GM21576 (cell line): ENCODE results near the gene FER.
"Not testable (repeated sequence)": the region's sequence is repeated elsewhere in the genome, so short reads cannot be mapped to it uniquely, and the experiment has no call there.

Source experiments
- ATAC-seq: cut with Tn5 transposase; IDR thresholded peaks from one replicate; pipeline ENCODE4 v1.9.1; 2021; ENCODE audit warnings: mild to moderate bottlenecking, moderate library complexity; ENCODE audit not compliant: unreplicated experiment

Gene FER

DNA sequence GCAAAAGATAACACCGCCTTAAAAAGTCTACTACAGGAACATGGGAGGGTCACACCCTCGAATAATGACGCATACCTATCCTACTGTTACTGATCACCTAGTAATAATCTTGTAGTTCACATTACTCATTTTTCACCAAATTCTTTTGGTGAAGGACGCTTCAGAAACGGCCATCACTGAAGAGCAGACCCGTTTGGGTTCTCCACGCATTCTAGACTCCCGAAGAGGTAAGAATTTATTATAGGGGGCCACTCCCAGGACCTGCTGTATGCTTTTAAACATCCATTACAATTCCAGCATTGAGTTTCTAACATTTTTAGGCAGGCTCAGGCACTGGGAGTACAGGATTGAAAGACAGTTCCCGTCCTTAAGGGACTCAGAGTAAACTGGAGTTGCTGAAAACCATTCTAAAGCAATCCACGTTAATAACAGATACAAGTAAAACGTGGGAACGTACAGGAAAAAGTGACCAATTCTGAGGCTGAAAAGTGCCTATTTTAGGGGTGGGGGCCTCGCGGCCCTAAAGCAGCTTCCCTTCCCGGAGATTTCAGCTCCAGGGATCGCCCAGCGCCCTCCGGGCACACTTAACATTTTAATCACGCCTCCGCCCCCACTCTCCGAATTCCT lies at the start of gene FER:
Gene FER, plus strand, starts transcription at position 124 of the 627 bp plus-strand sequence. CDS start 50,286 bp downstream, outside the sequence.
- peak; percentile 30 for ATAC-seq

DNA sequence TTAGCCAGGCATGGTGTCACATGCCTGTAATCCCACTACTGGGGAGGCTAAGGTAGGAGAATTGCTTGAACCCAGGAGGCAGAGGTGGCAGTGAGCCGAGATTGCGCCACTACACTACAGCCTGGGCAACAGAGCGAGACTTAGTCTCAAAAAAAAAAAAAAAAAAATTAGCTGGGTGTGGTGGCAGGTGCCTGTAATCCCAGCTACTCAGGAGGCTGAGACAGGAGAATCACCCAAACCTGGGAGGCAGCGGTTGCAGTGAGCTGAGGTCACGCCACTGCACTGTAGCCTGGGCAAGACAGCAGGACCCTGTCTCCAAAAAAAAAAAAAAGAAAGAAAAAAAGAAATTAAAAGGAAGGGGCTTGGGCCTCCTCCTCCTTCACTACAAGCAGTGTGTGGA lies 47.3 kb upstream of the FER start:
- not testable (repeated sequence) for ATAC-seq

DNA sequence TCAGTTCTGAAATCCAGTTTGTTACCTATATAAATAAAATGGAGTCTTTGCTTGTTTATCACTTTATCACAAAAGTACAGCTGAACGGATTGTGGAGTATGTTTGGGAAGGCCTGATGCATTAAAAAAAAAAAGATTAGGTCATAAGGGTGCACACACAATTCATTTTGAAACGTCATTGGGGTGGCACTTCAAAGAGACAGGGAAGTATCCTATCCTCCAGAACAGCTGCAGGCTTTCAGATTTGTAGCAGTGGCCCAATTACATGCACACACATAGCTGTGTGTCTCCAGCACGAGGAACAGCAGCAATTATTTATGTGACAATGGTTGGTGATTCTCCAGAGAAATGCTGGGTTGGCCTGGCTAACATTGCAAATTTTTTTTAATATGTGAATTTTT lies 46.8 kb upstream of the FER start:
- ATAC-seq = no peak

DNA sequence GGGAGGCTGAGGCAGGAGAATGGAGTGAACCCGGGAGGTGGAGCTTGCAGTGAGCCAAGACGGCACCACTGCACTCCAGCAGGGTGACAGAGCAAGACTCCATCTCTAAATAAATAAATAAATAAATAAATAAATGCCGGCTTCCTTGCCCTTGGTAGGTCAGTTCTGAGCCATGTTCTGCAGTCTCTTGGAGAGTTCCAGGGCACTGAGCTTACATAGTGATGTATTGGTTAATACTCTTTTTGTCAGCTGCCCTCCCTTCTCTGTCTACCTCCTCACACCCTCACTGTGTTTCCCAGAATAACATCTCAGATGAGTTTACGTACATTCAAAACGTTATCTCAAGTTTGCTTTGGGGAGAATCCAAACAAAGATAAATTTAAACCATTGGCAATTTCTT lies 45.2 kb upstream of the FER start:
- ATAC-seq = no peak

DNA sequence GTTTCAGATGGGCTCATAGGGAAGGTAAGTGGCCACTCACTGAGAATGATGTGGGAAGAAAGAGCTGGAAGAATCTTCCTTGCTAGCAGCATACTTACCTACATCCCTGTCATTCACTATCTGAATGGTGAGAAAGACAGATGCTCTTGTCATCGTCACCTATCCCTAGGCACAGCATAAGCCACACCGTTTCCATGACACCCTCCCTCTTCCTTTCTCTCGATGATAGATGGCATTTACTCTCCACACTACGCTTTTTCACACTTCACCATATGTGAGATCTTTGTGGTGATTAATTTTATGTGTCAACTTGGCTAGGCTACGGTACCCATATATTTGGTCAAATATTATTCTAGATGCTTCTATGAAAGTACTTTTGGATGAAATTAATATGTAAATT lies 44.4 kb upstream of the FER start:
- ATAC-seq = no peak

DNA sequence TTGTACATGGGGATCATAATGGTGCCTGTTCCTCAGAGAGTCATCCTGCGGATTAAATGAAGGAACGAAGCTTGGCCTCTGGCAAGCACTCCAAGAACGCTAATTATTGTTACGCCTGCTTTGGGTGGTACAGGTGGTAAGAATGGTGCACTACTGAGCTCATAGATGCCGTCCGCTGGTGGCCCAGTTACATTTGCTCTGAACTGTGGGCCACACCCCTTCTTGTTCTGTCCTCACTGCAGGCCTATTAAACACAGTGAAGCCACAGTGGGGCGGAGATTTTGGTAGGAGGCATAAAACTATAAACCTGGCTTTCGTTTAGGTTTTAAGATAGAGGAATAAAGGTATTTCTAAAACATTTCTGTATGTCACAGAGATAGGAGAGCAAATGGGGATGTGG lies 40.6 kb upstream of the FER start:
- ATAC-seq = no peak

DNA sequence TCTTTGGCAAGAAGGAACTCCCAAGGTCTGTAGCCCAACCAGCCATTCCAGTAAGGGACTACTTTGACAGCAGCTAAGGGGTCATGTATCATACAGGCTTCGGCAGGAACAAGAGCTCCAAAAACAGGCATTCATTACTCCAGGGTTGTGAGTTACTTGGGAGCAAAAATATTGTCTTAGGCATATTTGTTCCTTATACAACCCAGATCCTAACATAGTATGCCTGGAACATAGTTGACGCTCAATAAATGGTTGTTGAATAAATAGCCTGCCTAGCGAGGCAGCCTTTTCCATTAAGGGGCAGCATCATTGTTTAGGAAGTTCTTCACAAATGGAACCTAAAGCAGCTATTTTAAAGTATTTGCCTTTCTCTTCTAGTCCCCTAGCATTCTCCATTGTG lies 35.8 kb upstream of the FER start:
- ATAC-seq = no peak

DNA sequence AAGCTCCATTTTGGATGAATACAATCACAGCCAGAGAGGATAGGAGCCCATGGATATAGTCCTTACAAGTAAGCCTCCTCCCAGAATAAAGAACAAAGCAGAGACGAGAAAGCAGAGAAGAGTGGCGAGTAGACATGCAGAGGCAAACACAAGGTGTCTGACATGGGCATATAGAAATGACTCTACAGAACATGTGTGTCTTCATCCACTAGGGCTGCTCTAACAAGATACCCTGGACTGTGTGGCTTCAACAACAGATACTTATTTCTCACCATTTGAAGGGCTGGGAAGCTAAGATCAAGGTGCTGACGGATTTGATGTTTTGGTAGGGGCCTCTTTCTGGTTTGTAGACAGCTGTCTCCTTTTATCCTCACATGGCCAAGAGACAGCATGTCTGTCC lies 32.3 kb upstream of the FER start:
- no peak for ATAC-seq

DNA sequence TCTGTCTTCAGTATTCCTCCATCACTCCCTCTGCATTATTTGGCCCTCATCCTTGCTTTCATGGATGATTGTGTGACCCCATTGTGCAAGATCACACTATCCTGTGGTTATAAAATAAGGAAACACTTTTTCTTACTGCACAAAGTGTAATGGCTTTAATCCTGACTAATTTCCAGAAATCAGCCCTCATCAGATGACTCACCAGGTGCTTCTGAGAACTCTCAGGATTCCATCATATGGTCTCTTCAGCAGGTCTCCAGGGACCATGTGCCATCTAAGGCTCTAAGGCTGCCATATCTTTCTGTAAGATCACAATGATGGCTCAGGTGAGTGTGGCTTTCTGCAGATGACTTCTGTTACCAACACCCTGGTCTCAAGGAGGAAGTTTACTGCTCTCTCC lies 27.3 kb upstream of the FER start:
- peak; percentile 92 for ATAC-seq

DNA sequence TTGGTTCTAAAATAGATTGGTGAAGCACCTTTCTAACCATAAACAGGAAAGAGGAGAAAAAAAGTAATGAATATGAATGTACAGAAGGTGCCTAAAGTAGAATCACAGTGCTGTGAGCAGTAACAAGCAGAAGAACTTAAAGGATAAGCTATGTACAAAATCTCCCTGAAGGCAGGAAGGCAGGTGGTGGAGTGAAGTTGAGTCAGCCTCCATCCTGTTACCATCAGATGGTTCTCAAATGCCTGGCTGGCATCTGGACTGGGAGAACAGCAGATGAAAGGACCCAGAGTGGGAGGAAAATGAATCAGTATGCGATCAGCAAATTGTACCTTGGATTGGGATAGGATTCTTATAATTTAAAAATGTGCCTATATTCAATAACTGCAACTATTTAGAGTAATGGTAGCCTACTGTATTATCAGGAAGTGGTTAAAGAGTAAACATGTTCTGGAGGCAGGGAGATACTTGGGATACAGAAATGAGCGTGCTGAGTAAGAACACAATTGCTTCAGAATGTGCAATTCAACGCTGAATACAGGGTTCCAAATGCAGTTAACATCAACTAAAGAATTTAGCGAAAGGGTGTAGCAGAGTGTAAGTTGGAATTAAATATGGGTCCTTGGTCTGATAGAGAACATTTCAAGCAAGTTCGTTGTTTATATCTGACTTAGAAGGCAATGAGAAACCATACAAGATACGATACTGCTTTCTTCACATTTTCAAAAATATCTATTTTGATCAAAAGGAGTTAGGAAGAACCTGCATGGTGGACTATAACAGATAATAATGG lies 21.1 kb upstream of the FER start:
- ATAC-seq = no peak

DNA sequence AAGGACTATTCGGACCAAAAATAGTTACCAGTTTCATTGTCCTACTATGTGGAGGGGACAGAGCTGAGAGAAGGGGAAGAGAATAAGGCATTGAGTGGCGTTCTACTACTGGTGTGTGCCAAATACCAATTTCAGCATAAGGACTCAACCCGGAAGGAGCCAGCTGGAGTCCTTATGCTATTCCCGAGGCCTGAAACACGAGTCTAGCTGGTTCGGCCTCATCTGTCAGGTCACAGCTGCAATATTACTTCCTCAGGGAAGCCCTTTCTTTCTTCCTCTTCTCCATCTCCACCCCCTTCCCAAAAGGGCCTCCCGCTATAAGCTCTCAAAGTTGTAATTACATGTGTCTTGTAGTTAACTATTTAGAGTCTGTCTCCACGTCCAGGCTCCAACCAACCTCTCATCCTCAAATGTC lies 20.5 kb upstream of the FER start:
- no peak for ATAC-seq

DNA sequence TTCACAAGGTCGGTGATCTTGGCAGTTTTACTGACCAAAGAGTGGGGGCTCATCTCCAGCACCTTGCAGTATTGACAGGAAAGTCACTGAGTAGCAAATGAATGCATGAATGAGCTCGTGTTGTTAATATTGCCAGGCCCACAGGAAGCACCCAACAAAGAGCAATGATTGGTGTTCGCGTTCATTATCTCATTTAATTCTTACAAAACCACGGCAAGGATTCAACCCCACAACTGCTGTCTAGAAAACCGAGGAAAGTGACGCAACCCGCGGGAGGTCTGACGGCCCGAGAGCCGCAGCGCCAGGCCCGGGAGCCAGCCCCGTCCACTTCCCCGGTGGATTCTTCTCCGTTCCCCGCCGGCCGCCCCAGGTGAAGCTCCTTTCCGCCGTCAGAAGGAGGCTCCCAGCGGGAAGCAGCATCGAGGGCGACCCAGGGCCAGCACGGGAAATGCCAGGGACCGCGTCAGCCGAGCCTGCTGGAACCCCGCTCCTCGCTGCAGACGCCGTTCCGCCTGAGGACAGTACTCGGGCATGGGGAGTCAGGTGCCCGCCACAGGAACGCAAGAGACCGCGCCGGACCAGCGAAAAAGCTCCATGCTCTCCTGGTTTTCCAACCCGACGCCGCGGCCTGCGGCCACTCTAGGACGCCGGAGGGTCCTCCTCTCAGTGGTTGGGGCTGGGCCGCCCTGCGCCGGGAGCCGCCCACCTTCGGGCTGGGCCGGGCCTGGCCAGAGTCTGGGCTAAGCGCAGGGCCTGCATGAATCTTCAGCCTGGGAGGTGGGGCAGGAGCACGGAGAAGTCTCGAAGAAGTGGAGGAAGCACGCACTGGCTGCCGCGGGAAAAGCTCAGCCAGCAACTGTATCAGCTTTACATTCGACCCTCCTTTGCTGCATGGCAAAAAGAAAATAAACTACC lies 19.8 kb upstream of the FER start:
- peak; percentile 71 for ATAC-seq

DNA sequence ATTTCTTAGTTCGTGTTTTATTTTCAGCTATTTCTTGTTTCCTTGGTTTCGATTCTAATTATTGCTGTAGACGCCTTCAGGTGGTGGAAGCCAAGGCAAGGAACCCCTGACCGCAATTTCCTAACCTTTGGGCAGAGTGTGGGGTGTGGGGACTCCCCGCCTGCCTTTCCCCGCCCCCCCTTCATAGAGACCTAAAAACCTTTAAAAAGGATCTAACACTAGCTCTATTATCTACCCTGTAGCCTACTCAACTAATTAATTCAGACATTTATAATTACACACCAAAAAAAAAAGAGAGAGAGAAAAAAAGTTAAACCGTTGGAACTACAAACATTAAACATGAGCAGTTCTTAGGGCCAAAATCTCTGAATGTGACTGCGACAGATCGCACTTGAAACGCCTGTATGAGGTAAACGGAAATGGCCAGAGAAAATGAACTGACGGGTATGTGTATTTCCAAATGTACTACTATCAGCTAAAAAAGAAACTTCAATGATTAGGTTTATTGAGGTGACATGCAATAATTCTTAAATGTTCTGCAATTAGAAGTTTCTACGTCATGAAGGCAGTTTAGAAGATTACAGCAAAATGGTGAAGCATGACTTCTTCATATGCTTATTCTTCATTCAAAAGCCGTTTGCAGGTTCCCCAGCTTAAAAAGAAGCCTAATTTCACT lies 19.0 kb upstream of the FER start:
- ATAC-seq = peak; percentile 36

DNA sequence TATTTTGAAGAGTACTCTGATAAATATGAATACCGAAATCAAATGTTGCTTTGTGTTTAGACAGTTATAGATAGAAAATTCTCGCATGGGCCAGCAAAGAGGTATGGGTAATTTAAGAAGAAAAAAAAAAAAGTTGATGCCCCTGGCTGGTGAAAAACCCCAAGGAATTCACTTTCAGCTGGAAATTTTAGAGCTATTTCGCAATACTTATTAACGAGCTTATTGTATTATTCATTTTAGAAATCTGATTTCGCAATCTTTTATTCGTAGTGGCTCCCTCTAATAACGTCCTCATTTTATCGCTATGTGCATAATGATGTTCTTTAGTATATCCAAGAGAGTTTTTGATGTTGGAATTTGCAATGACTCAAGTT lies 18.5 kb upstream of the FER start:
- ATAC-seq = no peak

DNA sequence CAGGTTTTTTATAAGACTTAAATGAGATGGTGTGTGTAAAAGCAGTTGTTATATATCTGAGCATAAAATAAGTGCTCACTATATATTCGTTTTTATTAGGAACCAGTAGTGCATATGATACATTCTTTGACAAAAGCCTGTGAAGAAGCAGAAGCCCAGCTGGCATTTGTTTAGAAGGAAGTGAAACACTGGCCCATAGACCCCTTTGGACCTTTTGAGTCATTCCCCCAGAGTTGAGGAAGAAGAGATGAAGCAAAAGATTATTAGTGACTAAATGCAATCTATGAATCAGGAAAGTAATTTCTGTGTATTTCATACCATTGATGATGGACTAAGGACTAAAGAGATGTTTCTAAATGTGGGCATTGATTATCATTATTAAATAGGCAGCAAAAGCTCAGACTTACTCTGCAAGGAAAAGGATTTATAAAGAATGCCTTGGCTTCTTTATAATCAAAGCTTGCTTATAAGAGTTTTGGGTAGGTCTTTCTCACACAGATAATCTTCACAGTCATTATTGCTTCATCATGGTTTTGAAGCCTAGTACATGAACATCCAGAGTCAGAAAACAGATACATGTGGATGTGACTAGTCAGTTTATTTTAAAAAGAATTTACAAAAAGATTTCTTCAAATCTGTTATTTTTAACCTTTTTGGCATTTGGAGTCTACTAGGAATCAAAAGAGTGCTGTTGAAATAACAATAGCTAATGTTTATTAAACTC lies 16.9 kb upstream of the FER start:
- ATAC-seq = peak; percentile 45

DNA sequence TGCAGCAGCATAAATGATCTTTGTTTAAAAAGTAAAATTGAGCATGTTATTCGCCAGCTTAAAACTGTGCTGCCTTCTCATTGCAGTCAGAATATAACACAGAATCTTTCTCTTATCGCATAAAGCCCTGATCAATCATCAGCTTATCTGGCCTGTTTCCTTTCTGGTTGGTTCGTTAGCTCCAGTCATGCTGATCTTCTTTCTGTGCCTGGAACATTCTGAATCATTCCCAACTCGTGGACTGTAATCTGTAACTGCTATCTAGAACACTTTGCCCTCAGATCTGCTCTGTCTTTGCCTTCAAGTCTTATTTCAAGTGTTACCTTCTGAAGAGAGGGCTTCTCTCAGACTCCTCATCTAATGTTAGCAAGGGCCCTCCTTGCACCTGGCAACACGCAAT lies 11.9 kb upstream of the FER start:
- no peak for ATAC-seq

DNA sequence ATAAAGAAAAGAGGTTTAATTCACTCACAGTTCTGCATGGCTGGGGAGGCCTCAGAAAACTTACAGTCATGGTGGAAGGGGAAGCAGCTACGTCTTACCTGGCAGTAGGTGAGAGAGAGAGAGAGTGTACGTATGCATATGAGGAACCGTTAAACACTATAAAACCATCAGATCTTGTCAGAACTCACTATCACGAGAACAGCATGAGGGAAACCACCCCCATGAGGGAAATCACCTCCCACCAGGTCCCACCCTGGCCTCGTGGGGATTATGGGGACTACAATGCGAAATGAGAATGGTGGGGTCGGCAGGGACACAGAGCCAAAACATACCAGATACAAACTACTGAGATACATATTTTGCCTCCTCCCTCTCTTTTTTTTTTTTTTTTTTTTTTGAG lies 10.8 kb upstream of the FER start:
- ATAC-seq = no peak

DNA sequence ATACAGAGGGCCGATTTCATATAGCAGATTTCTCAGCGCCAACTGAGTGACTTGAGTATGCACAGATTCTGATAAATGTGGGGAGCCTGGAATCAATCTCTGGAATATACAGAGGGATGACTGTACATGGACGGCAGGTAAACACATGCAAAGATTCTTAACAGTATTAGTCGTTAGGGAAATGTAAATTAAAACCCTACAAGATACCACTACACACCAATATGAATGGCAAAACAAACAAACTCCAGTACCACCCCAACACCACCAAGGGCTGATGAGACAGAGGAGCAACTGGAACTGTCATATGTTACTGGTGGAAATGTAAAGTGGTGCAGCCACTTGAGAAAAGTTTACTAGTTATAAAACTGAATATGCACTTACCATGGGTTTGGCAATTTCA lies 8.3 kb upstream of the FER start:
- ATAC-seq = no peak

DNA sequence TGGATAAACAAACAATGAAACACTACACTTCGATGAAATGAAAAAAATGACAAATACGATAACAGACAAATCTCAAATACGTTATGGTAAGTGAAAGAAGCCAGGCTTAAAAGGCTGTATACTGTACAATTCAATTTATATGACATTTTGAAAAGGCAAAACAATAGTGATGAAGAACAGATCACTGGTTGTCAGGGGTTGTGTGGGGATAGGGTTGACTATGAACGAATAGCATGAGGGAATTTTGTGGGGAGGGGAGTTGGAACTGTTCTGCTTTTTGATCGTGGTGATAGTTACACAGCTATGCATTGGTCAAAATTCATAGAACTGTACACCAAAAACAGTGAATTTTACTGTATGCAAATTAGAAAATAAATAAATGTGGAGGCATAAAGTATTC lies 7.8 kb upstream of the FER start:
- ATAC-seq = no peak

DNA sequence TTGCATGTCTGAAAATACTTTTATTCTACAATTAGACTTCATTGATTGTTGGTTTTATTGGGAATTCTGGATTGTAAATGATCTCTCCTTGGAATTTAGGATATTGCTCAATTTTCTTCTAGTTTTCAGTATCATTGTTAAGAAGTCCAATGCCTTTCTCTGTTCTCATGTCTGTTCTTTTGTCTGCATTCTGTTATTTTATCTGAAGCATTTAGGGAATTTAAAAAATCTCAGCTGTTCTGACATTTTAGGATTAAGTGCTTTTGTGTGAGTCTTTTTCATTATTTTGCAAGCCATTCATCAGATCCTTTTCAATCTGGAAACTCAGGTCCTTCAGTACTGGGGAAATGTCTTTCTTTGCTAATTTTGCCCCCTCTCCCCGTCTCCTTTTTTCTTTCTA lies 4.4 kb upstream of the FER start:
- no peak for ATAC-seq

DNA sequence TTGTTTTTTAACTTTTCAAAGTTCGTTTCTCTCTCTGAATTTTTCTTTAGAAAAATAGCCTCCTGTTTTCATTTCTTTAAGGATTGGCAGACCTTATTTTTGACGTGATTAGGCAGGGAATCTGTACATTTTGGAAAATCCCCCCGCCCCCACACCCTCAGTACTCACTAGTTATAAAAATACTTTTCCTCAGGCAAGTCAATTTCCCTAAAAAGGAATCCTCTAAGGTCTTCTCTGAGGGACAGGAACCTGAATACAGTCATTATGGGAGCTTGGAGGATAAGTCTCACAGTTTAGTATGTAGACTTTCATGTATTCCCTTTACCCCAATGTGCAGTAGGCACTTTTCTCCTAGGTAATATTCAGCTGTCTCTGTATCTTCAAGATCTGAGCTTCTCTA lies 3.9 kb upstream of the FER start:
- ATAC-seq = no peak
